H9 (cell line): ENCODE data around the gene PRRT1B. TPM values are rescaled to one million over a fixed set of nuclear protein-coding genes. Genes with fewer than 3 reads are reported as not detected.
"Not testable (repeated sequence)": the region's sequence is repeated elsewhere in the genome, so short reads cannot be mapped to it uniquely, and the experiment has no call there.

ENCODE experiments used
- DNase-seq: peaks from one replicate; pipeline ENCODE4 v3.0.0-alpha.2; 2017
- H2AFZ ChIP-seq: one replicate; pipeline ENCODE4 v1.6.1; 2013; ENCODE audit warnings: mild to moderate bottlenecking, low read length, control low read depth, moderate library complexity
- H2AK5ac ChIP-seq: 2 replicates; pipeline ENCODE4 v1.6.1; 2013; ENCODE audit warnings: low read length, control low read depth, mixed read lengths; ENCODE audit not compliant: insufficient read length
- H2BK120ac ChIP-seq: one replicate; pipeline ENCODE4 v1.6.1; 2013; ENCODE audit warnings: low read depth, mild to moderate bottlenecking, low read length, control low read depth, inconsistent platforms; ENCODE audit not compliant: poor library complexity, severe bottlenecking
- H2BK12ac ChIP-seq: 2 replicates; pipeline ENCODE4 v1.6.1; 2013; ENCODE audit warnings: low read length, control low read depth, mixed read lengths, low read depth; ENCODE audit not compliant: insufficient read length
- H2BK15ac ChIP-seq: 2 replicates; pipeline ENCODE4 v1.6.1; 2013; ENCODE audit warnings: low read depth, low read length, control low read depth
- H2BK20ac ChIP-seq: one replicate; pipeline ENCODE4 v1.6.1; 2013; ENCODE audit warnings: low read depth, mild to moderate bottlenecking, low read length, control low read depth, inconsistent platforms; ENCODE audit not compliant: poor library complexity, severe bottlenecking
- H2BK5ac ChIP-seq: 2 replicates; pipeline ENCODE4 v1.6.1; 2013; ENCODE audit warnings: low read length, control low read depth, mixed read lengths; ENCODE audit not compliant: insufficient read length
- H3K14ac ChIP-seq: 2 replicates; pipeline ENCODE4 v1.6.1; 2013; ENCODE audit warnings: low read length, control low read depth; ENCODE audit not compliant: insufficient read depth
- H3K18ac ChIP-seq: 2 replicates; pipeline ENCODE4 v1.6.1; 2013; ENCODE audit warnings: low read depth, mild to moderate bottlenecking, mixed read lengths, low read length, control low read depth; ENCODE audit not compliant: insufficient read length
- H3K23ac ChIP-seq: 2 replicates; pipeline ENCODE4 v1.6.1; 2013; ENCODE audit warnings: low read length, control low read depth, mixed read lengths, low read depth; ENCODE audit not compliant: insufficient read length
- H3K23me2 ChIP-seq: 2 replicates; pipeline ENCODE4 v1.6.1; 2013; ENCODE audit warnings: low read depth, mild to moderate bottlenecking, mixed read lengths, low read length, control low read depth; ENCODE audit not compliant: insufficient read length, poor library complexity, severe bottlenecking
- H3K27ac ChIP-seq: 2 replicates; pipeline ENCODE4 v1.5.1; 2013; ENCODE audit warnings: low read length, control low read depth, mixed read lengths, low read depth; ENCODE audit not compliant: insufficient read length
- H3K27me3 ChIP-seq: 2 replicates; pipeline ENCODE4 v1.6.1; 2013; ENCODE audit warnings: low read length, control low read depth, inconsistent platforms; ENCODE audit not compliant: insufficient read depth
- H3K4ac ChIP-seq: 2 replicates; pipeline ENCODE4 v1.6.1; 2013; ENCODE audit warnings: low read depth, mild to moderate bottlenecking, control low read depth, inconsistent platforms, low read length, moderate library complexity
- H3K4me1 ChIP-seq: 2 replicates; pipeline ENCODE4 v1.6.1; 2013; ENCODE audit warnings: low read length, control low read depth, inconsistent platforms; ENCODE audit not compliant: insufficient read depth
- H3K4me2 ChIP-seq: 2 replicates; pipeline ENCODE4 v1.6.1; 2013; ENCODE audit warnings: low read length, control low read depth, mixed read lengths; ENCODE audit not compliant: insufficient read length, insufficient read depth
- H3K56ac ChIP-seq: 2 replicates; pipeline ENCODE4 v1.6.1; 2013; ENCODE audit warnings: low read depth, mild to moderate bottlenecking, mixed read lengths, low read length, control low read depth; ENCODE audit not compliant: insufficient read length
- H3K79me1 ChIP-seq: 2 replicates; pipeline ENCODE4 v1.6.1; 2013; ENCODE audit warnings: low read depth, mild to moderate bottlenecking, moderate library complexity, low read length, control low read depth, inconsistent platforms; ENCODE audit not compliant: insufficient read depth, poor library complexity, severe bottlenecking
- H3K79me2 ChIP-seq: 2 replicates; pipeline ENCODE4 v1.6.1; 2013; ENCODE audit warnings: low read length, control low read depth, inconsistent platforms; ENCODE audit not compliant: insufficient read depth
- H3K9ac ChIP-seq: 2 replicates; pipeline ENCODE4 v1.6.1; 2013; ENCODE audit warnings: low read length, control low read depth, mixed read lengths; ENCODE audit not compliant: insufficient read length; ENCODE audit errors: extremely low read depth
- H3K9me3 ChIP-seq: one replicate; pipeline ENCODE4 v1.6.1; 2013; ENCODE audit warnings: low read depth, low read length, inconsistent platforms; ENCODE audit not compliant: control insufficient read depth
- H3T11ph ChIP-seq: one replicate; pipeline ENCODE4 v1.6.1; 2013; ENCODE audit warnings: mild to moderate bottlenecking, low read length, control low read depth, inconsistent platforms
- H4K20me1 ChIP-seq: one replicate; pipeline ENCODE4 v1.6.1; 2013; ENCODE audit not compliant: control insufficient read depth, insufficient read length, insufficient read depth
- H4K5ac ChIP-seq: 2 replicates; pipeline ENCODE4 v1.6.1; 2013; ENCODE audit warnings: low read depth, mild to moderate bottlenecking, mixed read lengths, low read length, control low read depth; ENCODE audit not compliant: insufficient read length
- H4K8ac ChIP-seq: replicated peaks from 2 replicates; pipeline ENCODE4 v1.6.1; 2013; ENCODE audit warnings: low read length, control low read depth, mixed read lengths, low read depth; ENCODE audit not compliant: insufficient read length
- H4K91ac ChIP-seq: 2 replicates; pipeline ENCODE4 v1.6.1; 2013; ENCODE audit warnings: low read depth, mild to moderate bottlenecking, moderate library complexity, mixed read lengths, low read length, control low read depth; ENCODE audit not compliant: insufficient read length
- H3K27ac Mint-ChIP-seq, 3 experiments: 2 replicates in 2 of 3; 3 replicates in 1 of 3; pipeline ENCODE4 v1.8.0; 2020 to 2021; ENCODE audit warnings: mixed read lengths in 3 of 3, mild to moderate bottlenecking in 1 of 3, moderate library complexity in 1 of 3
- H3K27me3 Mint-ChIP-seq: 2 replicates; pipeline ENCODE4 v1.8.0; 2021; ENCODE audit warnings: low read depth, mild to moderate bottlenecking, moderate library complexity, mixed read lengths
- H3K36me3 Mint-ChIP-seq, 3 experiments: 2 replicates in 2 of 3; 3 replicates in 1 of 3; pipeline ENCODE4 v1.8.0; 2020 to 2021; ENCODE audit warnings: low read depth in 3 of 3, mixed read lengths in 3 of 3; ENCODE audit not compliant: insufficient read depth in 1 of 3
- H3K4me1 Mint-ChIP-seq, 2 experiments: 2 replicates each; pipeline ENCODE4 v1.8.0; 2020; ENCODE audit warnings: mixed read lengths in 2 of 2
- H3K4me3 Mint-ChIP-seq, 2 experiments: 2 replicates in 1 of 2; 3 replicates in 1 of 2; pipeline ENCODE4 v1.8.0; 2020 to 2021; ENCODE audit warnings: mild to moderate bottlenecking in 2 of 2, mixed read lengths in 2 of 2, moderate library complexity in 1 of 2
- H3K9me3 Mint-ChIP-seq, 2 experiments: 2 replicates in 1 of 2; 3 replicates in 1 of 2; pipeline ENCODE4 v1.8.0; 2020; ENCODE audit warnings: mild to moderate bottlenecking in 2 of 2, mixed read lengths in 2 of 2, moderate library complexity in 1 of 2
- CTCF ChIP-seq: fragments of 200-600 bp; sonication (generic); conservative IDR thresholded peaks from 3 replicates; pipeline ENCODE4 v1.8.0; 2021; ENCODE audit warnings: antibody characterized with exemption, mild to moderate bottlenecking
- WGBS: extraction: QIAGEN DNeasy Blood & Tissue Kit; methylation state at CpG from one replicate; pipeline ENCODE4 v1.1.7; 2013; ENCODE audit warnings: missing lambda C conversion rate, low lambda C conversion rate, mixed read lengths; ENCODE audit not compliant: insufficient read length; ENCODE audit errors: extremely low coverage; 5-methylcytosine and 5-hydroxymethylcytosine counted together
- total RNA-seq: library from RNA; stranded (reverse); gene quantifications from 2 replicates; pipeline ENCODE4 v1.2.1, GENCODE V29; 2021

The PRRT1B gene
- total RNA-seq, 1 experiment from 2014 or later: 1.0 TPM

DNA sequence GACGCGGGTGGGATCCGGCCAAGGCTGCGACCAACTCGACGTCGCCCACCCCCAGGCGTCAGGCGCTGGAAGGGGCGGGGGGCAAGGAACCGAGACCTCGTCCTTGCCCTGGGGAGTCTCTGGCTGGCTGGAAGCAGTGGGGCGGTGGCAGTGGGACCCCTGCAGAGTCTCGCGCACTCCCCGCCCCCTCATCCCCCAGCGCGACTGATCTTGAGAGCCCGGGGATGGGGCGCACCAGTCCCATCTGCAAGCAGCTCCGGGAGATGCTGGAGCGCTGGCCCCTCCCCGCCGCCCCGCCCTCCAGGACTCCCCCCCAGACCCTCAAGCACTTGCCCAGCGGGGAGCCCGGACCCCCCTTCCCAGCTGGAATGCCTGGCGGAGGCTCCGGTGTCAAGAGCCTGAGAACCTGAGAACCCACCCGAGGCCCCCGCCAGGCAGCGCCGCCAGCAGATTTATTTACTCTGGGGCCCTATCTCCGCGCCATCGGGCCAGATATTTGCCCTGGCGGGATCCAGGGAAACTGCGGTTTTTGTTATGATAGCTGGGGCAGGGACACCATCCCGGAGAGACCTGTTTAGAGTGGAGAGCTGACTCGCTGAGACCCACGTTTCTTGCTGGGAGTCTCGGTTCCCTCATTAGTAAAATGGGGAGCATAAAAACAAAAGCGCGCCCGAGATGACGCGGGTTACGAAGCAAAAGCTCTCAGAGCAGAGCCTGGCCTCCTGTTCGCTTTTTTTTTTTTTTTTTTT, 1.2 kb downstream of the PRRT1B start:
- H3K23ac ChIP-seq: no peak overlapping the region

DNA sequence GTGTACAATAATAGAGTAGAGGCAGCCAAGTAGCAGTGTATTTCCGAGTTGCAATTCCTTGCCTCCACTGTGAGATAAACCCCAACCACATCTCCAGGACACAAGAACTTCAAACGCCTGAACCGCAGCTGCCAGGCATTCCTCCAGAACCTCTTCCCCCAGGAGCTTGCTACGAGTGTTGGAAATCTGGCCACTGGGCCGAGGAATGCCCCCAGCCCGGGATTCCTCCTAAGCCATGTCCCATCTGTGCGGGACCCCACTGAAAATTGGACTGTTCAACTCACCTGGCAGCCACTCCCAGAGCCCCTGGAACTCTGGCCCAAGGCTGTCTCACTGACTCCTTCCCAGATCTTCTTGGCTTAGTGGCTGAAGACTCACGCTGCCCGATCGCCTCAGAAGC, 3.9 kb downstream of the PRRT1B start:
- H3K4me3 Mint-ChIP-seq: not testable (repeated sequence)

More for the DNA sequence above, 1.2 kb downstream of the PRRT1B start:
- no peak overlapping the region for H2AFZ ChIP-seq
- no peak overlapping the region for H2BK5ac ChIP-seq
- no peaks in the 10 kb centered on the region for H3K79me1 ChIP-seq
- H3T11ph ChIP-seq: no peak overlapping the region
- H2AK5ac ChIP-seq: no peak overlapping the region
- Mint-ChIP-seq H3K9me3 (peaks cover 57 to 61% of the 10 kb centered on the region in 2 experiments), H3K27ac (no peak overlapping the region), H3K36me3 (peaks cover 9 to 39% (median 24%) of the 10 kb centered on the region in 3 experiments), H3K4me3 (peak overlapping the region; percentile 36 to 60; a peak in 4 of 5 replicates), H3K4me1 (no peaks in the 10 kb centered on the region), H3K27me3 (peaks cover 56% of the 10 kb centered on the region)
- H2BK12ac ChIP-seq: no peak overlapping the region
- H4K5ac ChIP-seq: no peak overlapping the region
- H3K4me2 ChIP-seq: peak overlapping the region; percentile 44
- no peak overlapping the region for H4K8ac ChIP-seq
- no peak overlapping the region for H2BK20ac ChIP-seq
- no peaks in the 10 kb centered on the region for H3K79me2 ChIP-seq
- no peak overlapping the region for H3K9ac ChIP-seq
- no peak overlapping the region for H3K14ac ChIP-seq
- no peaks in the 10 kb centered on the region; the same call in 1 of the 2 replicates for H3K27me3 ChIP-seq
- WGBS: no CpG with 5 or more reads among the region's 49 CpGs
- H4K91ac ChIP-seq: no peak overlapping the region
- no peak; the same call in 2 of the 3 replicates for TF ChIP-seq CTCF
- H3K18ac ChIP-seq: no peak overlapping the region
- DNase-seq: no peak
- no peak overlapping the region for H2BK15ac ChIP-seq
- H3K23me2 ChIP-seq: peaks cover 7% of the 10 kb centered on the region
- H3K4ac ChIP-seq: no peak overlapping the region
- no peak overlapping the region for H3K27ac ChIP-seq
- H3K4me1 ChIP-seq: no peaks in the 10 kb centered on the region
- no peaks in the 10 kb centered on the region for H4K20me1 ChIP-seq
- H3K56ac ChIP-seq: no peak overlapping the region
- H2BK120ac ChIP-seq: no peak overlapping the region
- peaks cover 5% of the 10 kb centered on the region for H3K9me3 ChIP-seq

More for the DNA sequence above, 3.9 kb downstream of the PRRT1B start:
- not testable (repeated sequence) for DNase-seq, H4K5ac ChIP-seq, H3K79me1 ChIP-seq, H2BK15ac ChIP-seq, H3K4ac ChIP-seq, H3K79me2 ChIP-seq, H4K8ac ChIP-seq, H3K18ac ChIP-seq, H3K4me2 ChIP-seq, H3K4me1 Mint-ChIP-seq, H4K20me1 ChIP-seq, H2BK12ac ChIP-seq, H3K9me3 ChIP-seq, H2BK5ac ChIP-seq, H3K9ac ChIP-seq, H3K27ac ChIP-seq, H3K23me2 ChIP-seq, H3K27ac Mint-ChIP-seq, H3K4me1 ChIP-seq, H3T11ph ChIP-seq, H3K27me3 ChIP-seq, H2AK5ac ChIP-seq, H3K56ac ChIP-seq, H3K14ac ChIP-seq, H2AFZ ChIP-seq, H4K91ac ChIP-seq, H2BK20ac ChIP-seq, H2BK120ac ChIP-seq, H3K23ac ChIP-seq
- H3K36me3 Mint-ChIP-seq: peaks cover 2 to 24% (median 15%) of the 10 kb centered on the region in 3 experiments; a peak in 6 of 7 replicates
- peaks cover 70% of the 10 kb centered on the region for H3K27me3 Mint-ChIP-seq
- peaks cover 42 to 44% of the 10 kb centered on the region in 2 experiments for H3K9me3 Mint-ChIP-seq
- WGBS: no CpG with 5 or more reads among the region's 10 CpGs
